Caki2 (cell line): ENCODE measurements around the gene ARID1A. TPM values are rescaled to one million over a fixed set of nuclear protein-coding genes. Genes with fewer than 3 reads are reported as not detected.

ENCODE experiments used
- DNase-seq: peaks from one replicate; pipeline ENCODE4 v3.0.0-alpha.2; 2015; ENCODE audit warnings: low read depth
- in situ Hi-C: cut with HindIII; loops from 2 replicates; pipeline ENCODE4 v1.10.0; 2016; ENCODE audit warnings: low sequenced_read_pairs, low pct_unique_long_range_greater_than_20kb, mixed read lengths
- total RNA-seq: library from RNA; depleted of rRNA; stranded (reverse); fragments of >200 nt; shearing (Covaris generic); gene quantifications from 2 replicates; pipeline ENCODE4 v1.2.3, GENCODE V29; 2014; ENCODE audit warnings: low replicate concordance

The ARID1A gene
- total RNA-seq, 1 experiment from 2014 or later, result 9.5 TPM

GRCh38 chr1:26744075-26744959 lies 48.5 kb downstream of the ARID1A start:
- in situ Hi-C loops, result no loop called here
- DNase-seq, result no peak

- no peak for DNase-seq
- in situ Hi-C loops, result no loop called here
Measured at GRCh38 chr1:26745191-26745590, 49.4 kb downstream of the ARID1A start.

GRCh38 chr1:26747048-26747447 lies 51.2 kb downstream of the ARID1A start:
- no peak for DNase-seq
- in situ Hi-C loops, result no loop called here

GRCh38 chr1:26748351-26748750 lies 52.5 kb downstream of the ARID1A start:
- in situ Hi-C loops, result no loop called here
- DNase-seq, result no peak

GRCh38 chr1:26749458-26749857 lies 53.6 kb downstream of the ARID1A start:
- no peak for DNase-seq
- in situ Hi-C loops, result no loop called here

GRCh38 chr1:26750428-26750827 lies 54.6 kb downstream of the ARID1A start:
- in situ Hi-C loops, result no loop called here
- no peak for DNase-seq

- DNase-seq, result no peak
Measured at GRCh38 chr1:26752519-26752918, 56.7 kb downstream of the ARID1A start.

GRCh38 chr1:26754086-26754874 lies 58.5 kb downstream of the ARID1A start:
- no peak for DNase-seq

More at GRCh38 chr1:26752519-26752918, 56.7 kb downstream of the ARID1A start:
- in situ Hi-C loops, result no loop called here

GRCh38 chr1:26758358-26758757 lies 62.5 kb downstream of the ARID1A start:
- in situ Hi-C loops, result no loop called here
- DNase-seq, result no peak

More at GRCh38 chr1:26754086-26754874, 58.5 kb downstream of the ARID1A start:
- in situ Hi-C loops, result no loop called here

- in situ Hi-C loops, result no loop called here
- DNase-seq, result no peak
Measured at GRCh38 chr1:26759531-26759930, 63.7 kb downstream of the ARID1A start.

GRCh38 chr1:26761217-26761616 lies 65.4 kb downstream of the ARID1A start:
- in situ Hi-C loops, result no loop called here
- DNase-seq, result no peak

GRCh38 chr1:26767714-26768113 lies 71.9 kb downstream of the ARID1A start:
- in situ Hi-C loops, result no loop called here
- DNase-seq, result no peak

GRCh38 chr1:26768755-26769154 lies 72.9 kb downstream of the ARID1A start:
- DNase-seq, result peak; percentile 74
- in situ Hi-C loops, result no loop called here

GRCh38 chr1:26771285-26771642 lies 75.4 kb downstream of the ARID1A start:
- in situ Hi-C loops, result no loop called here
- no peak for DNase-seq

- in situ Hi-C loops, result no loop called here
- DNase-seq, result peak; percentile 98
Measured at GRCh38 chr1:26771643-26772321, 76.0 kb downstream of the ARID1A start.

- in situ Hi-C loops, result no loop called here
- peak; percentile 42 for DNase-seq
Measured at GRCh38 chr1:26772687-26773086, 76.9 kb downstream of the ARID1A start.

- in situ Hi-C loops, result no loop called here
- DNase-seq, result no peak
Measured at GRCh38 chr1:26774462-26774861, 78.6 kb downstream of the ARID1A start.

GRCh38 chr1:26775666-26776065 lies 79.9 kb downstream of the ARID1A start:
- in situ Hi-C loops, result no loop called here
- no peak for DNase-seq
